Stomach (tissue), 4 donors: Measurements from ENCODE around the gene ZNF782.

Experiments
- CTCF ChIP-seq, 7 experiments: fragments of 450-650 bp in 4 of 7; fragments of 200-600 bp in 3 of 7; sonication (generic) in 3 of 7; IDR thresholded peaks; one replicate each; pipeline ENCODE4 v1.5.1; 2016 to 2019; ENCODE audit warnings: antibody characterized with exemption in 7 of 7, control low read depth in 2 of 7, mild to moderate bottlenecking in 1 of 7
- EP300 ChIP-seq: sonication (generic); formaldehyde crosslinking; IDR thresholded peaks from one replicate; pipeline ENCODE4 v1.6.1; 2017; ENCODE audit warnings: antibody characterized with exemption
- POLR2A ChIP-seq, 4 donors: fragments of 450-650 bp; IDR thresholded peaks; one replicate each; pipeline ENCODE4 v1.6.1; 2016; ENCODE audit warnings: antibody characterized with exemption in 4 of 4, control low read depth in 2 of 4, mild to moderate bottlenecking in 1 of 4, moderate library complexity in 1 of 4
- POLR2AphosphoS5 ChIP-seq, 3 donors: sonication (generic); formaldehyde crosslinking; IDR thresholded peaks; one replicate each; pipeline ENCODE4 v1.6.1; 2016; ENCODE audit warnings: antibody characterized with exemption in 3 of 3

DNA sequence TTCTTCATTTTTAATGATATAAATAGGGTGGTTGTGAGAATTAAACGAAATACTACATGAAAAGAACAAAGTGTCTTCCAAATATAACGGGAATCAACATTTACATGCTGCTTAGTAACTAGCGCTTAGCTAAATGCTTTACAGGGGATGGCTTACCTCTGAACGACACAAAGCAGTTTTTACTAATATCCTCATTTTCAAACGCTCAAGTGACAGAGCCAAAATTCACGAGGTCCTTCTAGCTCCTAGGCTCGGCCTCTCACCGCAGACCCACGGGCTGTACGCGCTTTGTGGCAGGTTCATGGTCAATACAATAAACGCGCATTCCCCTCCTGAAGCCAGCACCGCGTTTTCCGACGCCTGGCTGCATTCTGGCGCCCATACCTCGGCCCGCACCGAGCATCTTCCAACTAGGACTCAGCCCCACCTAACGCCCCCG, 76.9 kb downstream of the ZNF782 start:
- TF ChIP-seq POLR2A (IDR thresholded peaks at IDR 0.05) (no peak), CTCF (IDR thresholded peaks at IDR 0.05) (no peak), POLR2AphosphoS5 (IDR thresholded peaks at IDR 0.05) (no peak), EP300 (no peak)
